ENCODE measurements around the gene ANAPC15.

Gene ANAPC15

DNA sequence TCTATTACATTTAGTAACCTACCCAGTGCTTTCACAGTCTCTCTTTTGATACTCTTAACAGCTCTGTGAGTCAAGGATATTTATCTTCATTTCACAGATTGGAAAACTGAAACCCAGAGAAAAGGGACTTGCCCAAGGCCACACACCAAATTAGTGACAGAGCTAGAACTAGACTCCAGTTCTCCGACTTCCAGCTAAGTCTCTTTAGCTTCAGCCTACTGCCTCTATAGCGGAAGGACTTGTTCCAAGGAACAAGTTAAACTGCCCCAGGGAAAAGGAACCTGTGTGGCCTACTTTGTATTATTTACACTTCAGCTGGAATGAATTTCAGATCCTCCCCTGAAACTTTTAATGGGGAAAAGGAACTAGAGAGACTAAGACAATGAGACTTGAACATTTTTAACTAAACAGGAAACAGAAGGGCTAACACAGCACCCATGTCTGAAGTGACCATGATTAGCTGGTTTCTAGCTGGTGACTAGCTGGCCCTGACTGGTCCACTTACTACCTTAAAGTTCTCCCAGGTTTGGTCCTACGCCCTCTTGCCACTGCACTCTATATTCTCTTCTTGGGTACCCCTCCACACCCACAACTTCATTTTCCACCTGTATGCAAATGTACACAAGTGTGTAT, 30.6 kb downstream of the ANAPC15 start:
- Histone ChIP-seq H3K4me3 (no peak overlapping the region), H3K27ac (peak overlapping the region in 1 of 2 donors; percentile 97), H3K4me1 (peaks cover 0 to 24% (median 14%) of the 10 kb centered on the region in 4 donors), H3K9me3 (no peaks in the 10 kb centered on the region), H3K36me3 (peaks cover 0 to 6% (median 0%) of the 10 kb centered on the region in 3 donors), H3K27me3 (no peaks in the 10 kb centered on the region)
- no peak for DNase-seq
- TF ChIP-seq, protein P1, sequence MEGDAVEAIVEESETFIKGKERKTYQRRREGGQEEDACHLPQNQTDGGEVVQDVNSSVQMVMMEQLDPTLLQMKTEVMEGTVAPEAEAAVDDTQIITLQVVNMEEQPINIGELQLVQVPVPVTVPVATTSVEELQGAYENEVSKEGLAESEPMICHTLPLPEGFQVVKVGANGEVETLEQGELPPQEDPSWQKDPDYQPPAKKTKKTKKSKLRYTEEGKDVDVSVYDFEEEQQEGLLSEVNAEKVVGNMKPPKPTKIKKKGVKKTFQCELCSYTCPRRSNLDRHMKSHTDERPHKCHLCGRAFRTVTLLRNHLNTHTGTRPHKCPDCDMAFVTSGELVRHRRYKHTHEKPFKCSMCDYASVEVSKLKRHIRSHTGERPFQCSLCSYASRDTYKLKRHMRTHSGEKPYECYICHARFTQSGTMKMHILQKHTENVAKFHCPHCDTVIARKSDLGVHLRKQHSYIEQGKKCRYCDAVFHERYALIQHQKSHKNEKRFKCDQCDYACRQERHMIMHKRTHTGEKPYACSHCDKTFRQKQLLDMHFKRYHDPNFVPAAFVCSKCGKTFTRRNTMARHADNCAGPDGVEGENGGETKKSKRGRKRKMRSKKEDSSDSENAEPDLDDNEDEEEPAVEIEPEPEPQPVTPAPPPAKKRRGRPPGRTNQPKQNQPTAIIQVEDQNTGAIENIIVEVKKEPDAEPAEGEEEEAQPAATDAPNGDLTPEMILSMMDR (IDR thresholded peaks at IDR 0.05), result no peak
- intact Hi-C loops (cut with DNase I; ENCODE audit: low total_unique reads), result loop anchor here (2.0 kb wide), 1 partner anchor 41 kb away; no protein-coding TSS in a partner anchor

DNA sequence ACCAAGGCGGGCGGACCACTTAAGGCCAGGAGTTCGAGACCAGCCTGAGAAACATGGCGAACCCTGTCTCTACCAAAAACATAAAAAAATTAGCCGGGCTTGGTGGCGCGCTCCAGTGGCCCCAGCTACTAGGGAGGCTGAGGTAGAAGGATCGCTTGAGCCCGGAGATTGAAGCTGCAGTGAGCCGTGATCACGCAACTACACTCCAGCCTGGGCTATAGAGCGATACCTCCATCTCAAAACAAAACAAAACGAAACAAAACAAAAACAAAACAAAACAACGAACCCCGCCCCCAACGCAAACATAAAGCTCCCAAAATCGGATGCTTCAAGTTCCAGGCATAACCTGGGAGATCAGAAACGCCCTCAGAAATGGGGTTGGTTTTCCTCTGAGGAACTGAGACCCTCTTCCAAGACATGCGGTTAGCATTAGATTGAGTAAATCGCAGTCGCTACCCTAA, 31.3 kb downstream of the ANAPC15 start:
- H3K36me3 ChIP-seq, result peaks cover 0 to 8% (median under 1%) of the 10 kb centered on the region in 3 donors
- no peaks in the 10 kb centered on the region for H3K27me3 ChIP-seq
- H3K27ac ChIP-seq, result peak overlapping the region; percentile 86 to 97
- H3K4me3 ChIP-seq, result peak overlapping the region; percentile 64 to 94
- H3K4me1 ChIP-seq, result peaks cover 0 to 24% (median 14%) of the 10 kb centered on the region in 4 donors
- no peaks in the 10 kb centered on the region for H3K9me3 ChIP-seq
- TF ChIP-seq, protein P1 (IDR thresholded peaks at IDR 0.05), result no peak
- intact Hi-C loops (cut with DNase I; ENCODE audit: low total_unique reads), result loop anchor here (2.0 kb wide), 1 partner anchor 40 kb away; no protein-coding TSS in a partner anchor
- no peak for DNase-seq

DNA sequence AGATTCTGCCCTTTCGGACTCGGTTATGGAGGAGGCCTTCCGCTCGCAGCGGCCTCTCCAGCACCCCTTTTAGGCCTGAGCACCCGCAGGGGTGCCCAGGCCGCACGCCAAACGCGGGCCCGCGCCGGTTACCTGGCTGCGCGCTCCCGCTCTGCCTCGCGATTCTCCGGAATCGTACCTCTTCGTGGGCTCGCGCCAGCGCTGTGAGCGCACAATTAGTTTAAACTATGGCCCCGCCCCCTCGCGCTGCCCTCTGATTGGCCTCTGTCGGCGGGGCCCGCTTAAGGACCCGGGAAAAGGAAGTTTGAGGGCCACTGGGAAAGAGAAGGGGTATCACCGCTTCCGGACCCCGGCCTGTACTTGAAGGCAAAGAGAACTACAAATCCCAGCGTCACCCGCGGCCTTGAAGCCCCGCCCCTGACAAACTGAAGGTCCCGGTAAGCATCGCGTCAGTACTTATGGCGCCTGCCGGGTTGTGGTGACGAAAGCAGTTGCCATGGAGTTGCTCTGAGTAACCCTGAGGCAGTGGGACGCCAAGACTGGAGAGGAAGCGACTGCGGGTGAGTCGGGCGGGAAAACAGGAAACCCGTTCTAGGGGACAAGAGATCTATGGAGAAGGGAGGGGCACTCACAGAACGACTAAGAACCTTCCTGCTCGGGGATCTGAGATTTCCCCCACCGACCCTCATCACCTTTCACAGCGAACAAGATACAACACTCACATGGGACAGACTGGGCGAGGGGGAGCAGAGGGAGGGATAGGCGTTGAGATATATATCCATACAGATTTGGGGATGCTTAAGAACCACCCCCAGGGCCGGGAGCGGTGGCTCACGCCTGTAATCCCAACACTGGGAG, 31.9 kb downstream of the ANAPC15 start, which contains the start of the genes LRRC51 and NUMA1:
TSS of gene LRRC51 (plus strand) at position 525 of the 858 bp plus-strand sequence. CDS start 8,234 bp downstream, outside the sequence.
TSS of gene NUMA1 (minus strand) at position 217 of the 858 bp plus-strand sequence. CDS start 44,599 bp downstream, outside the sequence.
- Histone ChIP-seq H3K4me1 (peaks cover 0 to 24% (median 14%) of the 10 kb centered on the region in 4 donors), H3K27ac (peak within 1 kb of the TSS; percentile 86 to 97), H3K36me3 (peaks cover 0 to 7% (median 6%) of the 10 kb centered on the region in 3 donors), H3K9me3 (no peaks in the 10 kb centered on the region), H3K4me3 (peak within 1 kb of the TSS; percentile 64 to 94), H3K27me3 (no peaks in the 10 kb centered on the region)
- DNase-seq, result peak; percentile 100
- intact Hi-C loops (cut with DNase I; ENCODE audit: low total_unique reads), result loop anchor here (2.0 kb wide), 1 partner anchor 40 kb away; no protein-coding TSS in a partner anchor
- TF ChIP-seq, protein P1 (IDR thresholded peaks at IDR 0.05), result no peak

DNA sequence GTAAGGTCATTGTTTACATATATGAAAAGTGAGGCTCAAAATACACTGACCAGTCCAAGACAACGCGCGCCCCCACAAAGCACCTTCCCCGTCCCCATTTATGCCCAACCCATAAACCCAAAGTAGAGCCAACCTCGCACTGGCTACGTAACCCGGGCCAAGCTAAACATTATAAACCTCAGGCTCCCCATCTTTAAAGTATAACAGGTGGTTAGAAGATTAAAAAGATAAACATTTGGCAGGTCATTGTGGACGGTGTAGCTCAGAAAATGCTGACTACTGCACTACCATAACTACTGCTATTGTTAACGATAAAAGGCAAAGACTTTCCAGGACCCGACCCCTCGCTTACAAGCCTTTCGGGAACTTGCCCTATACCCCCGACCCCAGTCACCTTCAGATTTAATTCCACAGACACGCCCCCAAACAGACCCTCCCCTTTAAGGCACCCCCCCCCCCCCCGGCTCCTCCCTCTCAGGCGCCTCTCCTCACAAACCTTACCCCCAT, 32.6 kb downstream of the ANAPC15 start:
- intact Hi-C loops (cut with DNase I; ENCODE audit: low total_unique reads), result loop anchor here (2.0 kb wide), 1 partner anchor 39 kb away; no protein-coding TSS in a partner anchor
- no peak for DNase-seq
- no peaks in the 10 kb centered on the region for H3K9me3 ChIP-seq
- H3K4me1 ChIP-seq, result peaks cover 0 to 24% (median 14%) of the 10 kb centered on the region in 4 donors
- H3K27ac ChIP-seq, result peak overlapping the region; percentile 86 to 97
- TF ChIP-seq, protein P1 (IDR thresholded peaks at IDR 0.05), result no peak
- H3K36me3 ChIP-seq, result peaks cover 0 to 12% (median 6%) of the 10 kb centered on the region in 3 donors
- H3K27me3 ChIP-seq, result no peaks in the 10 kb centered on the region
- peak overlapping the region; percentile 64 to 94 for H3K4me3 ChIP-seq

DNA sequence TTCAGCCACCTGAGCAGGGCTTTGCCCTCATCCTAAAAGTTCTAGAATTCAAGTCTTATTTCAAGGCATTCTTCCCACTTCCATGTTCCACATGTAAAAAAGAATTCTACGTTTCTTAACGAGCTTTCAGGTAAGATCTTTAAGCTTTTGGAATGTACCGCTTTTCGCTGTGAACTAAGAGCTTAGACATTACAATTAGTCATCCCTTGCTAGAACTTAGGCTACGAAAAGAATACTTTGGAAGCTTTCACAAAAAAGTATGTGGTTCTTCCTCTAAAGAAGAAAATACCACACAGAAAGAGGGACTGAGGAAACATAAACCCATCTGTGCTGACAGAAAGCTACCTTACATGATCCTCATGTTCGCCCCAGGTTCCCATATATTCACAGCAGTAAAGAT, 34.0 kb downstream of the ANAPC15 start:
- peak overlapping the region in 1 of 2 donors; percentile 94 for H3K4me3 ChIP-seq
- peaks cover 0 to 24% (median 14%) of the 10 kb centered on the region in 4 donors for H3K4me1 ChIP-seq
- no peaks in the 10 kb centered on the region for H3K27me3 ChIP-seq
- no peaks in the 10 kb centered on the region for H3K9me3 ChIP-seq
- DNase-seq, result no peak
- peaks cover 0 to 12% (median 6%) of the 10 kb centered on the region in 3 donors for H3K36me3 ChIP-seq
- TF ChIP-seq, protein P1 (IDR thresholded peaks at IDR 0.05), result no peak
- intact Hi-C loops (cut with DNase I; ENCODE audit: low total_unique reads), result no loop called here
- H3K27ac ChIP-seq, result peak overlapping the region; percentile 86 to 97

All from tibial artery (tissue), 4 donors.